HG02970 (cell line): ENCODE results near the gene LRP1B.
"Not testable (repeated sequence)": the region's sequence is repeated elsewhere in the genome, so short reads cannot be mapped to it uniquely, and the experiment has no call there.

Experiments used
- ATAC-seq: cut with Tn5 transposase; IDR thresholded peaks from one replicate; pipeline ENCODE4 v1.9.1; 2021; ENCODE audit warnings: mild to moderate bottlenecking, moderate library complexity, moderate number of reproducible peaks; ENCODE audit not compliant: unreplicated experiment, low FRiP score

Gene LRP1B

DNA sequence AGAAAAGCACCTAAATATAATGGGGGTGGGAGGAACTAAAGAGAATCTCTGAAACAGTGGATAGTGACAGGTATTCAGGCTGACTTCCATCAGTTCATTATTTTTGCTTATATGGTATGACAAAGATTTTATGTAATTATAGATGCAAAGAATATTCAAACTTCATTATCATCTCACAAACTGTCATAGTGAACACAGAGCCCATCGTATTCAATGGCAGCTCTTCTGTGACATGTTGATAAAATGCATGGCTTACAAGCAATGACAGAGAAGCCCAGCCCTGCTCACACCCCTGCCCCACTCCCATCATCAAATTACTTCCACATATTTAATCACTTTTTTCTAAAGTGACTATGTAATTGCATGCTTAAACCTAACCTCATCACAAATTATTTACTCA is 904.3 kb downstream of the LRP1B start:
- no peak for ATAC-seq

DNA sequence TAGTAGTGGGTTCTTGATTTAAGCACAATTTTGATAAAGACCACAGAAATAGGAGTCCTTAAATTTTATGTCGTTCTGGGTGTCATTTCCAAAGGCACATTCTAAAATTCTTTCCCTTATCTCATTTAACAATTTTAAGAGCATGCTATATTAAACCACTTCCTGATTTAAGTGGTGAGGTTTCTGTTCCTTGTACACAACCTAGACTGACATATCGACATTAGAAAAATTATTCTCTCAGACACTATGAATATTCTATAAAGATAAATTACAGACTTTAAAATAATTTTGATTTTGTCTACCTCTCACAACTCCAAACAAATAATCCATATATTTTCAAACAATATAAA is 923.8 kb downstream of the LRP1B start:
- ATAC-seq: no peak

GRCh38 chr2:141201016-141201565 is 929.7 kb downstream of the LRP1B start:
- no peak for ATAC-seq

DNA sequence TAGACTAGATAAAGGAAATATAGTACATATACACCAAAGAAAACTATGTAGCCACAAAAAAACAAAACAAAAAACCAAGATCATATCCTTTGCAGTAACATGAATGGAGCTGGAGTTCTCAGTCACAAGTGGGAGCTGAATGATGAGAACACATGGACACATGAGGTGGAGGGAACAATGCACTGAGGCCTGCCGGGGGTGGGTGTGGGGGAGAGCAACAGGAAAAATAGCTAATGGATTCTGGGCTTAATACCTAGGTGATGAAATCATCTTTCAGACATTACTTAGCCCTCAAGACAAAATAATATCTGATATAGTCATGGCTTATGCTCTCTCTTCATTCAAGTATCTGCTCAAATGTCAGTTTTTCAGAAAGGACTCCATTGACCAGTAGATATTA is 930.6 kb downstream of the LRP1B start:
- ATAC-seq: no peak

- ATAC-seq: no peak
Measured at GRCh38 chr2:141199711-141200110, 931.1 kb downstream of the LRP1B start.

DNA sequence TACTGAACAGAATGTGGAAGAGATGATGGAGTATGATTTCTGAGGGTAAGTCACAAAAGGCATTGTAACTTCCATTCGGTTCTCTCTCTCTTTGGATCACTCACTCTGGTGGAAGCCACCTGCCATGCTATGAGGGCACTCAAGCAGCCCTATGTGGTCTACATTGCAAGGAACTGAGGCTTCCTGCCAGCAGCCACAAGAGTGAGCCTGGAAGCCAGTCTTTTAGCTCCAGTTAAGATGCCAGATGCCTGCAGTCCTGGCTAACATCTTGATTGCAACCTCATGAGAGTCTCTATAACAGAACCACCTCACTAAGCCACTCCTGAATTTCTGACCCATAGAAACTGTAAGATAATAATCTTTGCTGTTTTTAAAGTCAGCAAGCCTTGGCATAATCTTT is 935.7 kb downstream of the LRP1B start:
- no peak for ATAC-seq

GRCh38 chr2:141187075-141187439 is 943.8 kb downstream of the LRP1B start:
- ATAC-seq: no peak

DNA sequence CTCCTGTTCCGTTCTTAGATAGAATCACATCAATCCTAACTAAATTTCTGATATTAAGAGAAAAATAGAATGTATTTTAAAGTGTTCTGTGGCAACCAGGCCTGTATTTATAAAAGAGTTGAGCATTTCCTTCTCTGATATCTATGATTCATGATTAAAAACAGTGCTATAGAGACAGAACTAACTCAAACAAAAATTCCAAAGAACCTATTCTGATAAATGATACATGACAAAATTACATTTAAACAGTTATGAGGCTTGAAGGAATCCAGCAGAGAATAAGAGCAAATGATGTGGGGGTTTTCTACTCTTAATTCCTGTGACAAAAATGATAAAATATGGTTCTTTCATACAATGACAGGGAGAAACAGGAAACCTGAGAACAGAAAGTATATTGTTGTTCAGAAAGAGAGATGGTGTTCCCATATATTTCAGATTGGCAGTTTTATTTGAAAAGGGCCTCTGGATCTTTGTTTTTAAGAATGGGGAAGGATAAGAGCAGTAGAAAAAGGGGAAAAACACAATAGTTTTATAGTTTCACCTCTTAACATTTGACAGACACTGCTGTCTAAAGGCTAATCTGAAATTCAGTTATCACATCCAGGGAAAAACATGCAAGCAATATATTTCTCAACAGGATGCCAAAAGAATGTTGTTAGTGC is 944.3 kb downstream of the LRP1B start:
- no peak for ATAC-seq

- ATAC-seq: no peak
Measured at GRCh38 chr2:141182246-141182645, 948.6 kb downstream of the LRP1B start.

- ATAC-seq: not testable (repeated sequence)
Measured at GRCh38 chr2:141169117-141169516, 961.7 kb downstream of the LRP1B start.

DNA sequence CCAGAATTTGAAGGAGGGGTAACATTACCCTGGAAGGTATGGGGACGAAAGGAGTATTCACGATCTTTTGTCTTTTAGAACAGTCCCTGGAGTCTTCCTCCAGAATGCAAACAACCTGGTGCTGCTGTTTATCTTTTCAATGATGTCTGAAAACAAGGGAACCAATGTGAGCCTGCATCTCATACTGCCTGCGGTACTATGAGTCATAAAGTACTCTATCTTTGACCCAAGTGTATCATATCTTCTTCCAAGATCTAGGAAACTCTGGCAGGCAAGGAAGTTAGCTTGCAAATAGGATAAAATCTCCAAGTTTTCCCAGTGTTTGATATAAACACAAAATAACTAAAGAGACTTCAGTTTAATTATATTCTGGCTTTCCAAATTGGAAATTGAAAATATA is 968.5 kb downstream of the LRP1B start:
- ATAC-seq: no peak

DNA sequence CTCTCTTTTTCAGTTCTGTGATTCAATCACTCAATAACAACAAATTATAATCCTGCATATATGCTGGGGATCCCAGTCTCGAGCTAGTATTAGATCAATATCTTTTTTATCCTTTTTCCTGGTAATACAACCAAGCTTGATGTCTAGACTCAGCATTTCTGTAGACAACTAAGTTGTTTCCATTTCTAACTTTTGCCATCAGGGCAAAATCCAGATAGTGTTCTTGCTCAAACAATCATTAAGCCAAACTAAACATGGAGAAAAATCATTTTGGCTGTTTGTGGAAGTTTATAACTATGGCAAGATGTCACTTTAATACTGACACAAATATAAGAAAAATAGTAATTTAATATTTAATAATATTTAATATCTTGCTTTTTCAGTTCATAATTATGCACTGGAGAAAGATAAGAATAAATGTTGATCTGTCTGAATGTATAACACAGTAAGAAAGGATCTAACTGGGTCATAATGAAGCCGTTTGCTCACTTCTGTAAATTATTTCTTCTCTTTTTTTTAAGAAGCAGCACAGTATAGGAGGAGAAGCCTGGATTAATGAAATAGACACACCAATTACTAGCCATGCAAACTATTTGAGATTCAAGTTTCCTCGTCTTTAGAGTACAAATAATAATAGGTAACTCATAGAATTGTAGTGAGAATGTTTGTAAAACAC is 979.1 kb downstream of the LRP1B start:
- no peak for ATAC-seq

- ATAC-seq: no peak
Measured at GRCh38 chr2:141142025-141142424, 988.8 kb downstream of the LRP1B start.

DNA sequence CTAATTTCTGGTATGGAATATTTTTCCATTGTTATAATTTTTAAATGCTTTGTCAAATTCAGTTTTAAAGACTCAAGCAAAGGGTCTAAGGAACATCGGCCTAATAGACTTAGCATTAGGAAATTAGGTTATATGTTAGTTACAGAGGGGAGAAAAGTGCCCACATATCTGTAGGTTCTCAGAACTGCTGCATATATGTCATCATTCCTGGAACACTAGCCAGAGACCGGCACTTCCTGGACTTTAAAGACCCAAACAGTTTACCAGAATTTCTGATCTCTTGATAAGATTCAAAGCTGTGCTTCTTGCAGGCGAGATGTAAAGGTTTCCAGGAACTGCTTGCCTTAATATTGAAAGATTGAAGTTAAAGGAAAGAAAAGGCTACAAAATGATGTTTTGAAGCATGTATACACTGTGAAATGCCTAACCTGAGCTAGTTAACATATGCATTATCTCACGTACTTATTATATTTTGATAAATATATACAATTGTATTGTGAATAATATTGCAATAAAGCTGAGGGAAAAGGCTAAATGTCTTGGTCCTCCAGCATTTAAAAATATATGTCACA is 993.6 kb downstream of the LRP1B start:
- ATAC-seq: no peak

- ATAC-seq: no peak
Measured at GRCh38 chr2:141133883-141134282, 996.9 kb downstream of the LRP1B start.

GRCh38 chr2:141125432-141125831 is 1005.4 kb downstream of the LRP1B start:
- no peak for ATAC-seq

DNA sequence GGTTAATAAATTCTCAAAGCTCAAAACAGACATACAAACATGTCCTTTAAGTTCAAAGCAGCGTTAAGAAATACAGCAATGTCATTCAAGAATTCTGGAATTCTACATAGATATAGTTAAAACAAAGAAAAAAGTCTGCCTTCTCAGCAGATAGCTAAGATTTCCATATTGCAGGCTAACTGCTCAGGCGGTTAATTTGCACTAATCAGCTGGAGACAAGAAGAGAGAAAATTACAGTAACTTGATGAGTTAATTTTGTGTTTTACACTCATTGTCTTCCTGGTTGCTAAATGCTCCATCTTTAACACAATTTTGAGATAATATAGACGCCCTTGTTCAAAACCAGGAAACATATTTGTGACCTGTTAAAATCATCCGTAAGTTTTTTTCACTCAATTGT is 1012.0 kb downstream of the LRP1B start:
- ATAC-seq: no peak

- no peak for ATAC-seq
Measured at GRCh38 chr2:141113301-141113700, 1017.5 kb downstream of the LRP1B start.

- ATAC-seq: no peak
Measured at GRCh38 chr2:141109633-141110032, 1021.2 kb downstream of the LRP1B start.

DNA sequence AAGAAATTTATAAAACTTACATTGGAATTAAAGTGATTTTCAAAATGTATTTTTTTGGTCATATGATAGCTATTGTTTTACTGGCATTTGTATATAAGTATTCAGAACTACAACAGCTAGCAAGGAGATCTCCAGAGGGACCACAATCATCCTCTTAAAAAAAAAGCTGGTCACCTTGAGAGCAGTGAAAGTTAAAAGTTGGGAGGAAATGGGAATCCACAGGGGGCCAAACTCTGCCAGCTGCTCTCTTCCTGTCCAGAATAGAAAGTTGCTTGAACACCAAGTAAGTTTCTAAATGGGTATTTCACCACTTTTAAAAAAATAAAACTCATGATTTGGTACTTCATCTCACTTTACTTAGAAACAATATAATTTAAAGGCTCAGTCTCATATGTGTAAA is 1025.1 kb downstream of the LRP1B start:
- ATAC-seq: no peak

DNA sequence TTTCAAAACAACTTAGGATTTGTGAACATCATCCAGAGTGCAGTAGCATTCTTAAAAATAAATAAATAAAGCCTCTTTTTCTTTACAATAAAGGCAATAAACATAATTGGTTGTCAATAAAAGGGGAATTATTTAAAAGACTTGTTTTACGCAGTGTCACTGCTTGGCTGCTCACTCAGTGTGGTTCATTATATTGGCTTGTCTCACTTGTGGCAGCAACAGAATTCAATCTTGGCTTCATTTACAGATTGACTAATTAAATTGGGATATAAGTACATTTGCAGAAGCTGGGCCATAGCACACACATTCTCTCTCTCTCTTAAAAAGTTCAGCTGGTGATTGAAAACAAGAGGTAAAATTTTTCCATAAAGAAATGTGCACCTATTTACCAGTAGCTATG is 1027.6 kb downstream of the LRP1B start:
- no peak for ATAC-seq

- no peak for ATAC-seq
Measured at GRCh38 chr2:141079231-141079630, 1051.6 kb downstream of the LRP1B start.
